ENCODE measurements around the gene TYK2. TPM values are rescaled to one million over a fixed set of nuclear protein-coding genes. Genes with fewer than 3 reads are reported as not detected.

Gene TYK2
- polyA plus RNA-seq, 1 donor (not counting 4 experiments of a cell fraction or from before 2014, with no cell fraction given): 32.6 TPM

DNA sequence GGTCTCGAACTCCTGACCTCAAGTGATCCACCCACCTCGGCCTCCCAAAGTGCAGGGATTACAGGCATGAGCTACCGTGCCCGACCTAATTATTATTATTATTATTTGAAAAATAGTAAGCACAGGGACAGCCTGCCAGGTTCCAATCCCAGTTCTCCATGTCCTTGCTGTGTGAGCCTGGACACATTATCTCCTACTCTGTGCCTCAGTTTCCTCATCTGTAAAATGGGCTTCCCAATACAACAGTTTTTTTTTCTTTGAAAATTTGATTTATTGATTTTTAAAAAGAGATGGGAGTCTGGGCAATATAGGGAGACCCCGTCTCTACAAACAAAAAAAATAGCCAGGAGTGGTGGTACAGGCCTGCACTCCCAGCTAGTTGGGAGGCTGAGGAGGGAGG, 74.0 kb downstream of the TYK2 start:
- Histone ChIP-seq H3K27ac (ENCODE audit: control insufficient read depth, insufficient read depth, low read length) (no peak overlapping the region), H3K27me3 (ENCODE audit: control insufficient read depth, extremely low read depth, insufficient read depth, low read length) (no peaks in the 10 kb centered on the region), H3K4me3 (ENCODE audit: control insufficient read depth in 2 of 3, extremely low read depth in 1 of 3, insufficient read depth in 2 of 3, low read depth in 1 of 3, low read length in 3 of 3) (no peak overlapping the region), H3K9me1 (ENCODE audit: control insufficient read depth, extremely low read depth, insufficient read depth, low read length) (no peaks in the 10 kb centered on the region), H4K20me1 (ENCODE audit: control insufficient read depth, extremely low read depth, insufficient read depth, low read length) (no peaks in the 10 kb centered on the region), H3K9ac (ENCODE audit: control insufficient read depth, extremely low read depth, insufficient read depth, low read length) (no peak overlapping the region), H3K36me3 (ENCODE audit: control insufficient read depth in 2 of 2, extremely low read depth in 1 of 2, insufficient read depth in 2 of 2, low read length in 2 of 2) (peaks cover 8% of the 10 kb centered on the region in 2 experiments), H3K9me3 (ENCODE audit: control insufficient read depth, low read depth, low read length) (no peaks in the 10 kb centered on the region), H3K4me2 (ENCODE audit: control insufficient read depth, extremely low read depth, insufficient read depth, low read depth, low read length) (no peak overlapping the region), H3K4me1 (ENCODE audit: control insufficient read depth, extremely low read depth, insufficient read depth, low read length) (peaks cover 6% of the 10 kb centered on the region), H2AFZ (ENCODE audit: control insufficient read depth, low read length) (no peak overlapping the region), H3K79me2 (ENCODE audit: control insufficient read depth, insufficient read depth, low read length) (no peaks in the 10 kb centered on the region)
- dilution Hi-C loops (cut with MboI; ENCODE audit: extremely low pct_ligation_motif_present, low sequenced_read_pairs): no loop called here
- FAIRE-seq (no peak), DNase-seq (ENCODE audit: low read depth, low spot score) (no peak)
- TF ChIP-seq, protein P1, sequence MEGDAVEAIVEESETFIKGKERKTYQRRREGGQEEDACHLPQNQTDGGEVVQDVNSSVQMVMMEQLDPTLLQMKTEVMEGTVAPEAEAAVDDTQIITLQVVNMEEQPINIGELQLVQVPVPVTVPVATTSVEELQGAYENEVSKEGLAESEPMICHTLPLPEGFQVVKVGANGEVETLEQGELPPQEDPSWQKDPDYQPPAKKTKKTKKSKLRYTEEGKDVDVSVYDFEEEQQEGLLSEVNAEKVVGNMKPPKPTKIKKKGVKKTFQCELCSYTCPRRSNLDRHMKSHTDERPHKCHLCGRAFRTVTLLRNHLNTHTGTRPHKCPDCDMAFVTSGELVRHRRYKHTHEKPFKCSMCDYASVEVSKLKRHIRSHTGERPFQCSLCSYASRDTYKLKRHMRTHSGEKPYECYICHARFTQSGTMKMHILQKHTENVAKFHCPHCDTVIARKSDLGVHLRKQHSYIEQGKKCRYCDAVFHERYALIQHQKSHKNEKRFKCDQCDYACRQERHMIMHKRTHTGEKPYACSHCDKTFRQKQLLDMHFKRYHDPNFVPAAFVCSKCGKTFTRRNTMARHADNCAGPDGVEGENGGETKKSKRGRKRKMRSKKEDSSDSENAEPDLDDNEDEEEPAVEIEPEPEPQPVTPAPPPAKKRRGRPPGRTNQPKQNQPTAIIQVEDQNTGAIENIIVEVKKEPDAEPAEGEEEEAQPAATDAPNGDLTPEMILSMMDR (optimal IDR thresholded peaks at IDR 0.05 in 1 of 3, IDR thresholded peaks at IDR 0.05 in 1 of 3, conservative IDR thresholded peaks at IDR 0.05 in 1 of 3; ENCODE audit: extremely low read depth in 1 of 3, insufficient read depth in 2 of 3, low read length in 3 of 3): no peak
- TF ChIP-seq EZH2 (IDR thresholded peaks at IDR 0.05; ENCODE audit: low read length): no peak

DNA sequence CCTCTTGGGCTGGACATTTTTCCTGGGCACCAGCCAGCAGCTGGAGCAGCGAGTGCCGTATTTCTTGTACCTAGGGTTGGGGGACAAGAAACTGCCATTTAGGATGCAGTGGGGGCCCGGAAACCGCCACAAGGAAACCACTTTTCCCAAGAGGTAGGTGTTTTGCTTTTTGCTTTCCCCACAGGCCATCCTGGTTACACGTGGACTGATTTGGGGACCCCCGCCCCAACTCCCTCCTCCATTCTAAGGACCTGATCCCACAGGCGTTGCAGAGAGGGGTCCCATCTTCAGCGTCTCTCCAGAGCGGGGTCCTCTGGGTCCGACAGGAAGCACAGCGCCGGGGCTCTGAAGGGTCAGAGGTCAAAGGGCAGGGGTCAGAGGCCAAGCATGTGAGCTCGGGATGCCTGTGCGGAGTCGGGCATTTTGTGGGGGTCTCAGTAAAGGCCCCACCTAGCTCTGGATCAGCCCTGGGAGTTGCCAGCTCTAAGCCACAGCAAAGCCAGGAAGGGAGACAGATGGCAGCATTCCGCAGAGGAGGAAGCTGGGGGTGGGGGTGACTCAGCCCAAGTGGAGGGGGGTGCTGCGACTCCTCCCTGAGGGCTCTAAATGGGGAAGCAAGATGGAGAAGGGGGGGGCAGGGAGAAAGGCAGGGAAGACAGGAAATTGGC, 75.1 kb downstream of the TYK2 start:
- DNase-seq (ENCODE audit: low read depth, low spot score): no peak
- H3K79me2 ChIP-seq (ENCODE audit: control insufficient read depth, insufficient read depth, low read length): no peaks in the 10 kb centered on the region
- no peaks in the 10 kb centered on the region for H3K27me3 ChIP-seq (ENCODE audit: control insufficient read depth, extremely low read depth, insufficient read depth, low read length)
- peaks cover 5 to 7% of the 10 kb centered on the region in 2 experiments for H3K36me3 ChIP-seq (ENCODE audit: control insufficient read depth in 2 of 2, extremely low read depth in 1 of 2, insufficient read depth in 2 of 2, low read length in 2 of 2)
- H3K9ac ChIP-seq (ENCODE audit: control insufficient read depth, extremely low read depth, insufficient read depth, low read length): no peak overlapping the region
- no peaks in the 10 kb centered on the region for H4K20me1 ChIP-seq (ENCODE audit: control insufficient read depth, extremely low read depth, insufficient read depth, low read length)
- no peak overlapping the region for H3K27ac ChIP-seq (ENCODE audit: control insufficient read depth, insufficient read depth, low read length)
- H2AFZ ChIP-seq (ENCODE audit: control insufficient read depth, low read length): no peak overlapping the region
- no peak for TF ChIP-seq EZH2 (IDR thresholded peaks at IDR 0.05; ENCODE audit: low read length)
- TF ChIP-seq, protein P1 (optimal IDR thresholded peaks at IDR 0.05 in 1 of 3, IDR thresholded peaks at IDR 0.05 in 1 of 3, conservative IDR thresholded peaks at IDR 0.05 in 1 of 3; ENCODE audit: extremely low read depth in 1 of 3, insufficient read depth in 2 of 3, low read length in 3 of 3): no peak
- no peaks in the 10 kb centered on the region for H3K9me1 ChIP-seq (ENCODE audit: control insufficient read depth, extremely low read depth, insufficient read depth, low read length)
- FAIRE-seq: no peak
- dilution Hi-C loops (cut with MboI; ENCODE audit: extremely low pct_ligation_motif_present, low sequenced_read_pairs): no loop called here
- peaks cover 6% of the 10 kb centered on the region for H3K4me1 ChIP-seq (ENCODE audit: control insufficient read depth, extremely low read depth, insufficient read depth, low read length)
- no peak overlapping the region for H3K4me3 ChIP-seq (ENCODE audit: control insufficient read depth in 2 of 3, extremely low read depth in 1 of 3, insufficient read depth in 2 of 3, low read depth in 1 of 3, low read length in 3 of 3)
- no peak overlapping the region for H3K4me2 ChIP-seq (ENCODE audit: control insufficient read depth, extremely low read depth, insufficient read depth, low read depth, low read length)
- no peaks in the 10 kb centered on the region for H3K9me3 ChIP-seq (ENCODE audit: control insufficient read depth, low read depth, low read length)

Small RNA genes lying within 50 kb of the gene (small RNA-seq; reads per million reads assigned to genes)
- gene AC011511.1 (ENCODE audit: insufficient read length in 3 of 3, low read depth in 3 of 3, low replicate concordance in 1 of 3): 0 reads per million in 3 experiments
- gene AC011511.4 (ENCODE audit: insufficient read length in 3 of 3, low read depth in 3 of 3, low replicate concordance in 1 of 3): 0 reads per million in 3 experiments

Other genes starting within 250 kb of the TYK2 start
- 18.1 to 52.0 TPM (median 51.7 TPM) in 3 replicates for gene DNMT1, start 185.6 kb downstream of the TYK2 start, polyA plus RNA-seq
- gene S1PR2, start 149.2 kb downstream of the TYK2 start, polyA plus RNA-seq: 1.6 to 2.6 TPM (median 2.2 TPM) in 3 replicates
- 29.4 to 58.1 TPM (median 43.0 TPM) in 3 replicates for gene MRPL4, start 128.4 kb downstream of the TYK2 start, polyA plus RNA-seq
- gene ICAM1, start 109.5 kb downstream of the TYK2 start, polyA plus RNA-seq: 0.30 to 0.56 TPM (median 0.35 TPM) in 3 replicates
- gene ICAM4, start 93.6 kb downstream of the TYK2 start, polyA plus RNA-seq: 0.18 to 0.35 TPM (median 0.25 TPM) in 3 replicates
- 0.20 to 0.55 TPM (median 0.43 TPM) in 3 replicates for gene ICAM5, start 90.6 kb downstream of the TYK2 start, polyA plus RNA-seq
- 0.43 to 2.1 TPM (median 0.71 TPM) in 3 replicates for gene ZGLP1, start 70.8 kb downstream of the TYK2 start, polyA plus RNA-seq
- gene FDX2, start 64.6 kb downstream of the TYK2 start, polyA plus RNA-seq: 19.2 to 28.8 TPM (median 21.8 TPM) in 3 replicates
- gene RAVER1, start 47.0 kb downstream of the TYK2 start, polyA plus RNA-seq: 0.80 to 5.9 TPM (median 0.84 TPM) in 3 replicates
- gene ICAM3, start 40.9 kb downstream of the TYK2 start, polyA plus RNA-seq: 3.4 to 5.5 TPM (median 4.7 TPM) in 3 replicates
- 376 to 433 TPM (median 415 TPM) in 3 replicates for gene CDC37, start 23.0 kb upstream of the TYK2 start, polyA plus RNA-seq
- 0.05 to 0.24 TPM (median 0.09 TPM) in 3 replicates for gene PDE4A, start 40.0 kb upstream of the TYK2 start, polyA plus RNA-seq
- 29.6 to 46.2 TPM (median 35.8 TPM) in 3 replicates for gene KEAP1, start 122.8 kb upstream of the TYK2 start, polyA plus RNA-seq
- gene S1PR5, start 136.9 kb upstream of the TYK2 start, polyA plus RNA-seq: 9.4 to 10.5 TPM (median 10.3 TPM) in 3 replicates
- gene ATG4D, start 163.3 kb upstream of the TYK2 start, polyA plus RNA-seq: 12.6 to 17.9 TPM (median 15.5 TPM) in 3 replicates
- 13.4 to 19.0 TPM (median 13.5 TPM) in 3 replicates for gene KRI1, start 185.4 kb upstream of the TYK2 start, polyA plus RNA-seq
- gene CDKN2D, start 188.4 kb upstream of the TYK2 start, polyA plus RNA-seq: 3.9 to 7.3 TPM (median 6.8 TPM) in 3 replicates
- 83.1 to 122 TPM (median 109 TPM) in 3 replicates for gene AP1M2, start 206.7 kb upstream of the TYK2 start, polyA plus RNA-seq
- gene SLC44A2, start 245.0 kb upstream of the TYK2 start, polyA plus RNA-seq: 78.7 to 148 TPM (median 94.7 TPM) in 3 replicates

Data from keratinocyte (primary cell).